ENCODE measurements around the gene GPR65. TPM values are rescaled to one million over a fixed set of nuclear protein-coding genes. Genes with fewer than 3 reads are reported as not detected.
A peak's percentile ranks its signal among the peaks of the same experiment; 100 is the strongest.

Gene GPR65
- polyA plus RNA-seq (ENCODE audit: insufficient read length in 3 of 3) = under 1 TPM; 0.44 to 0.64 (median 0.53) TPM

- no peak for DNase-seq (ENCODE audit: low read depth in 3 of 3, low spot score in 2 of 3)
Observed at GRCh38 chr14:88005050-88005481, at the start of gene GPR65. GPR65 (plus strand) TSS chr14:88005135; CDS start chr14:88010848, 5,713 bp downstream.

GRCh38 chr14:87955501-87955900, 49.4 kb upstream of the GPR65 start:
- no peak for DNase-seq (ENCODE audit: low read depth in 3 of 3, low spot score in 2 of 3)

GRCh38 chr14:87960013-87960787, 44.7 kb upstream of the GPR65 start:
- no peak for DNase-seq (ENCODE audit: low read depth in 3 of 3, low spot score in 2 of 3)

- DNase-seq (ENCODE audit: low read depth in 3 of 3, low spot score in 2 of 3) = no peak
Observed at GRCh38 chr14:87961246-87961645, 43.7 kb upstream of the GPR65 start.

GRCh38 chr14:87966816-87967215, 38.1 kb upstream of the GPR65 start:
- no peak for DNase-seq (ENCODE audit: low read depth in 3 of 3, low spot score in 2 of 3)

GRCh38 chr14:87967496-87967895, 37.4 kb upstream of the GPR65 start:
- no peak for DNase-seq (ENCODE audit: low read depth in 3 of 3, low spot score in 2 of 3)

- no peak for DNase-seq (ENCODE audit: low read depth in 3 of 3, low spot score in 2 of 3)
Observed at GRCh38 chr14:87971010-87971409, 33.9 kb upstream of the GPR65 start.

GRCh38 chr14:87975636-87976035, 29.3 kb upstream of the GPR65 start:
- DNase-seq (ENCODE audit: low read depth in 3 of 3, low spot score in 2 of 3) = no peak

GRCh38 chr14:87979689-87980088, 25.2 kb upstream of the GPR65 start:
- no peak for DNase-seq (ENCODE audit: low read depth in 3 of 3, low spot score in 2 of 3)

- no peak for DNase-seq (ENCODE audit: low read depth in 3 of 3, low spot score in 2 of 3)
Observed at GRCh38 chr14:87989221-87989955, 15.5 kb upstream of the GPR65 start.

- no peak for DNase-seq (ENCODE audit: low read depth in 3 of 3, low spot score in 2 of 3)
Observed at GRCh38 chr14:87989956-87990299, 15.0 kb upstream of the GPR65 start.

GRCh38 chr14:87990682-87991081, 14.3 kb upstream of the GPR65 start:
- no peak for DNase-seq (ENCODE audit: low read depth in 3 of 3, low spot score in 2 of 3)

GRCh38 chr14:87992346-87992717, 12.6 kb upstream of the GPR65 start:
- DNase-seq (ENCODE audit: low read depth in 3 of 3, low spot score in 2 of 3) = no peak

GRCh38 chr14:87992718-87993628, 12.0 kb upstream of the GPR65 start, which contains the start of gene GALC:
GALC (minus strand) TSS chr14:87993182; CDS start chr14:87993164, 18 bp downstream.
- DNase-seq (ENCODE audit: low read depth in 3 of 3, low spot score in 2 of 3) = peak; percentile 64 to 77 (median 73)

GRCh38 chr14:87994974-87995373, 10.0 kb upstream of the GPR65 start:
- DNase-seq (ENCODE audit: low read depth in 3 of 3, low spot score in 2 of 3) = no peak

- DNase-seq (ENCODE audit: low read depth in 3 of 3, low spot score in 2 of 3) = no peak
Observed at GRCh38 chr14:87995500-87996290, 9.2 kb upstream of the GPR65 start.

GRCh38 chr14:87996291-87996592, 8.7 kb upstream of the GPR65 start:
- no peak for DNase-seq (ENCODE audit: low read depth in 3 of 3, low spot score in 2 of 3)

- DNase-seq (ENCODE audit: low read depth in 3 of 3, low spot score in 2 of 3) = no peak
Observed at GRCh38 chr14:87998482-87998881, 6.5 kb upstream of the GPR65 start.

GRCh38 chr14:87999277-87999676, 5.7 kb upstream of the GPR65 start:
- DNase-seq (ENCODE audit: low read depth in 3 of 3, low spot score in 2 of 3) = no peak

GRCh38 chr14:88002421-88003075, 2.4 kb upstream of the GPR65 start:
- no peak for DNase-seq (ENCODE audit: low read depth in 3 of 3, low spot score in 2 of 3)

All from right renal cortex interstitium (tissue), 3 donors.